HL-60 (cell line): ENCODE results near the gene APOM.
A peak's percentile ranks its signal among the peaks of the same experiment; 100 is the strongest.

Experiments
- GABPA ChIP-seq: IDR thresholded peaks from 2 replicates; pipeline ENCODE4 v1.6.1; 2012; ENCODE audit warnings: low read depth
- POLR2AphosphoS5 ChIP-seq: IDR thresholded peaks from 2 replicates; pipeline ENCODE4 v1.6.1; 2012; ENCODE audit warnings: low read depth
- TF ChIP-seq, protein P1 (sequence below): IDR thresholded peaks from one replicate; pipeline ENCODE4 v1.5.1; 2011; ENCODE audit warnings: low read length, control low read depth, inconsistent platforms; ENCODE audit not compliant: insufficient read depth
- TF ChIP-seq, protein P2 (sequence below): IDR thresholded peaks from 2 replicates; pipeline ENCODE4 v1.6.1; 2012; ENCODE audit warnings: low read depth; ENCODE audit not compliant: insufficient replicate concordance

- TF ChIP-seq POLR2AphosphoS5 (0 out of 2 replicates have a peak, but pooled peaks have one; percentile 9), GABPA (no peak)
- TF ChIP-seq, protein P1, sequence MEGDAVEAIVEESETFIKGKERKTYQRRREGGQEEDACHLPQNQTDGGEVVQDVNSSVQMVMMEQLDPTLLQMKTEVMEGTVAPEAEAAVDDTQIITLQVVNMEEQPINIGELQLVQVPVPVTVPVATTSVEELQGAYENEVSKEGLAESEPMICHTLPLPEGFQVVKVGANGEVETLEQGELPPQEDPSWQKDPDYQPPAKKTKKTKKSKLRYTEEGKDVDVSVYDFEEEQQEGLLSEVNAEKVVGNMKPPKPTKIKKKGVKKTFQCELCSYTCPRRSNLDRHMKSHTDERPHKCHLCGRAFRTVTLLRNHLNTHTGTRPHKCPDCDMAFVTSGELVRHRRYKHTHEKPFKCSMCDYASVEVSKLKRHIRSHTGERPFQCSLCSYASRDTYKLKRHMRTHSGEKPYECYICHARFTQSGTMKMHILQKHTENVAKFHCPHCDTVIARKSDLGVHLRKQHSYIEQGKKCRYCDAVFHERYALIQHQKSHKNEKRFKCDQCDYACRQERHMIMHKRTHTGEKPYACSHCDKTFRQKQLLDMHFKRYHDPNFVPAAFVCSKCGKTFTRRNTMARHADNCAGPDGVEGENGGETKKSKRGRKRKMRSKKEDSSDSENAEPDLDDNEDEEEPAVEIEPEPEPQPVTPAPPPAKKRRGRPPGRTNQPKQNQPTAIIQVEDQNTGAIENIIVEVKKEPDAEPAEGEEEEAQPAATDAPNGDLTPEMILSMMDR = no peak
- TF ChIP-seq, protein P2, sequence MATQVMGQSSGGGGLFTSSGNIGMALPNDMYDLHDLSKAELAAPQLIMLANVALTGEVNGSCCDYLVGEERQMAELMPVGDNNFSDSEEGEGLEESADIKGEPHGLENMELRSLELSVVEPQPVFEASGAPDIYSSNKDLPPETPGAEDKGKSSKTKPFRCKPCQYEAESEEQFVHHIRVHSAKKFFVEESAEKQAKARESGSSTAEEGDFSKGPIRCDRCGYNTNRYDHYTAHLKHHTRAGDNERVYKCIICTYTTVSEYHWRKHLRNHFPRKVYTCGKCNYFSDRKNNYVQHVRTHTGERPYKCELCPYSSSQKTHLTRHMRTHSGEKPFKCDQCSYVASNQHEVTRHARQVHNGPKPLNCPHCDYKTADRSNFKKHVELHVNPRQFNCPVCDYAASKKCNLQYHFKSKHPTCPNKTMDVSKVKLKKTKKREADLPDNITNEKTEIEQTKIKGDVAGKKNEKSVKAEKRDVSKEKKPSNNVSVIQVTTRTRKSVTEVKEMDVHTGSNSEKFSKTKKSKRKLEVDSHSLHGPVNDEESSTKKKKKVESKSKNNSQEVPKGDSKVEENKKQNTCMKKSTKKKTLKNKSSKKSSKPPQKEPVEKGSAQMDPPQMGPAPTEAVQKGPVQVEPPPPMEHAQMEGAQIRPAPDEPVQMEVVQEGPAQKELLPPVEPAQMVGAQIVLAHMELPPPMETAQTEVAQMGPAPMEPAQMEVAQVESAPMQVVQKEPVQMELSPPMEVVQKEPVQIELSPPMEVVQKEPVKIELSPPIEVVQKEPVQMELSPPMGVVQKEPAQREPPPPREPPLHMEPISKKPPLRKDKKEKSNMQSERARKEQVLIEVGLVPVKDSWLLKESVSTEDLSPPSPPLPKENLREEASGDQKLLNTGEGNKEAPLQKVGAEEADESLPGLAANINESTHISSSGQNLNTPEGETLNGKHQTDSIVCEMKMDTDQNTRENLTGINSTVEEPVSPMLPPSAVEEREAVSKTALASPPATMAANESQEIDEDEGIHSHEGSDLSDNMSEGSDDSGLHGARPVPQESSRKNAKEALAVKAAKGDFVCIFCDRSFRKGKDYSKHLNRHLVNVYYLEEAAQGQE = no peak
Measured at GRCh38 chr6:31658983-31659648, 3.4 kb downstream of the APOM start.
